GM23338 (cell line): ENCODE data around the gene HIVEP3.

ENCODE experiments used
- CREB1 ChIP-seq: fragments of 250-450 bp; sonication (Bioruptor Pico); IDR thresholded peaks from 2 replicates; pipeline ENCODE4 v1.5.0; 2020; ENCODE audit warnings: low read depth, mild to moderate bottlenecking, moderate library complexity
- CTCF ChIP-seq, 2 experiments: fragments of 200-600 bp in 1 of 2; sonication (generic) in 1 of 2; conservative IDR thresholded peaks; 2 replicates each; pipeline versions ENCODE4 v1.5.1 to v1.6.1; 2016 to 2017; ENCODE audit warnings: antibody characterized with exemption in 2 of 2, low read depth in 2 of 2, mild to moderate bottlenecking in 2 of 2, moderate library complexity in 1 of 2
- EZH2 ChIP-seq: fragments of 200-600 bp; sonication (generic); IDR thresholded peaks from one replicate; pipeline ENCODE4 v1.8.0; 2017; ENCODE audit warnings: antibody characterized with exemption, mild to moderate bottlenecking, low read depth; ENCODE audit not compliant: unreplicated experiment
- EZH2phosphoT487 ChIP-seq: fragments of 200-600 bp; sonication (generic); IDR thresholded peaks from one replicate; pipeline ENCODE4 v1.8.1; 2018; ENCODE audit warnings: antibody characterized with exemption; ENCODE audit not compliant: unreplicated experiment
- JUNB ChIP-seq: IDR thresholded peaks from one replicate; pipeline ENCODE4 v1.6.1; 2016; ENCODE audit warnings: antibody characterized with exemption; ENCODE audit not compliant: unreplicated experiment
- NANOG ChIP-seq: IDR thresholded peaks from 2 replicates; pipeline ENCODE4 v1.6.1; 2016; ENCODE audit warnings: antibody characterized with exemption, borderline replicate concordance
- POLR2AphosphoS5 ChIP-seq: IDR thresholded peaks from 2 replicates; pipeline ENCODE4 v1.6.1; 2016; ENCODE audit warnings: antibody characterized with exemption, low read depth
- STAT1 ChIP-seq: IDR thresholded peaks from one replicate; pipeline ENCODE4 v1.6.1; 2016; ENCODE audit warnings: antibody characterized with exemption; ENCODE audit not compliant: unreplicated experiment
- ZNF114 ChIP-seq: fragments of 250-450 bp; sonication (Bioruptor Pico); IDR thresholded peaks from 2 replicates; pipeline ENCODE4 v1.5.0; 2020; ENCODE audit warnings: mild to moderate bottlenecking, moderate library complexity
- ZNF331 ChIP-seq: fragments of 250-450 bp; sonication (Bioruptor Pico); IDR thresholded peaks from 2 replicates; pipeline ENCODE4 v1.5.0; 2020; ENCODE audit warnings: low read depth, mild to moderate bottlenecking, moderate library complexity
- ZNF462 ChIP-seq: fragments of 250-450 bp; sonication (Bioruptor Pico); IDR thresholded peaks from 2 replicates; pipeline ENCODE4 v1.5.0; 2020; ENCODE audit warnings: mild to moderate bottlenecking, moderate library complexity
- TF ChIP-seq, protein P1 (sequence below): IDR thresholded peaks from one replicate; pipeline ENCODE4 v1.6.1; 2018; ENCODE audit warnings: antibody characterized with exemption; ENCODE audit not compliant: unreplicated experiment
- TF ChIP-seq, protein P2 (sequence below): IDR thresholded peaks from 2 replicates; pipeline ENCODE4 v1.6.1; 2016; ENCODE audit warnings: antibody characterized with exemption

- TF ChIP-seq CTCF (conservative IDR thresholded peaks at IDR 0.05; ENCODE audit: low read depth in 2 of 2) = peak; percentile 26 to 33; a peak in 3 of 4 replicates
- TF ChIP-seq, protein P1, sequence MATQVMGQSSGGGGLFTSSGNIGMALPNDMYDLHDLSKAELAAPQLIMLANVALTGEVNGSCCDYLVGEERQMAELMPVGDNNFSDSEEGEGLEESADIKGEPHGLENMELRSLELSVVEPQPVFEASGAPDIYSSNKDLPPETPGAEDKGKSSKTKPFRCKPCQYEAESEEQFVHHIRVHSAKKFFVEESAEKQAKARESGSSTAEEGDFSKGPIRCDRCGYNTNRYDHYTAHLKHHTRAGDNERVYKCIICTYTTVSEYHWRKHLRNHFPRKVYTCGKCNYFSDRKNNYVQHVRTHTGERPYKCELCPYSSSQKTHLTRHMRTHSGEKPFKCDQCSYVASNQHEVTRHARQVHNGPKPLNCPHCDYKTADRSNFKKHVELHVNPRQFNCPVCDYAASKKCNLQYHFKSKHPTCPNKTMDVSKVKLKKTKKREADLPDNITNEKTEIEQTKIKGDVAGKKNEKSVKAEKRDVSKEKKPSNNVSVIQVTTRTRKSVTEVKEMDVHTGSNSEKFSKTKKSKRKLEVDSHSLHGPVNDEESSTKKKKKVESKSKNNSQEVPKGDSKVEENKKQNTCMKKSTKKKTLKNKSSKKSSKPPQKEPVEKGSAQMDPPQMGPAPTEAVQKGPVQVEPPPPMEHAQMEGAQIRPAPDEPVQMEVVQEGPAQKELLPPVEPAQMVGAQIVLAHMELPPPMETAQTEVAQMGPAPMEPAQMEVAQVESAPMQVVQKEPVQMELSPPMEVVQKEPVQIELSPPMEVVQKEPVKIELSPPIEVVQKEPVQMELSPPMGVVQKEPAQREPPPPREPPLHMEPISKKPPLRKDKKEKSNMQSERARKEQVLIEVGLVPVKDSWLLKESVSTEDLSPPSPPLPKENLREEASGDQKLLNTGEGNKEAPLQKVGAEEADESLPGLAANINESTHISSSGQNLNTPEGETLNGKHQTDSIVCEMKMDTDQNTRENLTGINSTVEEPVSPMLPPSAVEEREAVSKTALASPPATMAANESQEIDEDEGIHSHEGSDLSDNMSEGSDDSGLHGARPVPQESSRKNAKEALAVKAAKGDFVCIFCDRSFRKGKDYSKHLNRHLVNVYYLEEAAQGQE = no peak
- TF ChIP-seq CREB1 (CRISPR knock-in tag) = no peak
- TF ChIP-seq POLR2AphosphoS5 = no peak
- TF ChIP-seq EZH2 = no peak
- TF ChIP-seq EZH2phosphoT487 = no peak
- TF ChIP-seq, protein P2, sequence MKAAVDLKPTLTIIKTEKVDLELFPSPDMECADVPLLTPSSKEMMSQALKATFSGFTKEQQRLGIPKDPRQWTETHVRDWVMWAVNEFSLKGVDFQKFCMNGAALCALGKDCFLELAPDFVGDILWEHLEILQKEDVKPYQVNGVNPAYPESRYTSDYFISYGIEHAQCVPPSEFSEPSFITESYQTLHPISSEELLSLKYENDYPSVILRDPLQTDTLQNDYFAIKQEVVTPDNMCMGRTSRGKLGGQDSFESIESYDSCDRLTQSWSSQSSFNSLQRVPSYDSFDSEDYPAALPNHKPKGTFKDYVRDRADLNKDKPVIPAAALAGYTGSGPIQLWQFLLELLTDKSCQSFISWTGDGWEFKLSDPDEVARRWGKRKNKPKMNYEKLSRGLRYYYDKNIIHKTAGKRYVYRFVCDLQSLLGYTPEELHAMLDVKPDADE = no peak
- TF ChIP-seq ZNF331 (CRISPR knock-in tag) = no peak
- TF ChIP-seq JUNB = no peak
- TF ChIP-seq NANOG = no peak
- no peak for TF ChIP-seq STAT1
- no peak for TF ChIP-seq ZNF462
- TF ChIP-seq ZNF114 (CRISPR knock-in tag) = no peak
These were observed 191.6 kb downstream of the HIVEP3 start for GRCh38 chr1:41726899-41727748.
